KMS-11 (cell line): ENCODE results near the gene B3GLCT.
A peak's percentile ranks its signal among the peaks of the same experiment; 100 is the strongest.

Source experiments
- H2AFZ ChIP-seq: fragments of 200-600 bp; sonication (generic); 2 replicates; pipeline ENCODE4 v1.6.1; 2016; ENCODE audit warnings: antibody characterized with exemption, mixed run types, low read depth
- H3K27ac ChIP-seq: fragments of 200-600 bp; sonication (generic); 2 replicates; pipeline ENCODE4 v1.6.1; 2016; ENCODE audit warnings: mild to moderate bottlenecking, mixed run types
- H3K27me3 ChIP-seq: fragments of 200-600 bp; sonication (generic); 2 replicates; pipeline ENCODE4 v1.6.1; 2017; ENCODE audit warnings: mild to moderate bottlenecking, low read depth, mixed run types, moderate library complexity; ENCODE audit not compliant: insufficient read depth
- H3K36me3 ChIP-seq: fragments of 200-600 bp; sonication (generic); 2 replicates; pipeline ENCODE4 v1.6.1; 2017; ENCODE audit warnings: mild to moderate bottlenecking, mixed run types; ENCODE audit not compliant: insufficient read depth
- H3K4me1 ChIP-seq: fragments of 200-600 bp; sonication (generic); 2 replicates; pipeline ENCODE4 v1.6.1; 2016; ENCODE audit warnings: mild to moderate bottlenecking, low read depth, mixed run types; ENCODE audit not compliant: poor library complexity, severe bottlenecking
- H3K4me2 ChIP-seq: fragments of 200-600 bp; sonication (generic); 2 replicates; pipeline ENCODE4 v1.7.0; 2016; ENCODE audit warnings: mild to moderate bottlenecking, mixed run types
- H3K4me3 ChIP-seq: fragments of 200-600 bp; sonication (generic); IDR thresholded peaks from 2 replicates; pipeline ENCODE4 v1.6.1; 2017; ENCODE audit warnings: low read depth, low read length, mixed read lengths; ENCODE audit not compliant: insufficient read depth
- H3K79me2 ChIP-seq: fragments of 200-600 bp; sonication (generic); 2 replicates; pipeline ENCODE4 v1.6.1; 2016; ENCODE audit warnings: low read depth, mixed run types; ENCODE audit not compliant: insufficient read depth
- H3K9ac ChIP-seq: fragments of 200-600 bp; sonication (generic); 2 replicates; pipeline ENCODE4 v1.6.1; 2016; ENCODE audit warnings: mild to moderate bottlenecking, mixed run types
- H4K20me1 ChIP-seq: fragments of 200-600 bp; sonication (generic); 2 replicates; pipeline ENCODE4 v1.6.1; 2016; ENCODE audit warnings: mild to moderate bottlenecking, mixed run types; ENCODE audit not compliant: insufficient read depth
- TF ChIP-seq, protein P1 (sequence below): fragments of 200-600 bp; sonication (generic); conservative IDR thresholded peaks from 2 replicates; pipeline ENCODE4 v1.6.1; 2017; ENCODE audit warnings: low read depth, mild to moderate bottlenecking, antibody characterized with exemption, low read length, moderate library complexity, mixed read lengths

B3GLCT gene

DNA sequence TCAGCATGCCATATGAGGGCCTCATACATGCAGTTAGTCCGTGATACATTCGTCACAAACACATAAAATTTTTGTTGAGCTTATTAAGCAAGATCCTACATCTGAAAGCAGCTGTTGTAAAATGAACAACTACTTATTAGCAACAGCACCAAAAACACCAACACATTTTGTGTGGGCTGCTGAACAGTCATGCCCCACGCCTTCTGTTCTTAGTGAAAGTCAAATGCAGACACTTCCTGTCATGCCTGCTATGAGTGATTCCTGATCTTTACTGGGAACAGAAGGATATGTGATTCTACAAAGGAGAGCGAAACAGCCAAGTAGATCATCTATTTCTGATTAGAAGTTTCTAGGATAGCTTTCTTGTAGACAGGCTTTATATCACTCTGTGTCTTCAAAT, 4.2 kb upstream of the B3GLCT start:
- Histone ChIP-seq H2AFZ (no peak overlapping the region), H3K9ac (no peak overlapping the region), H3K27ac (no peak overlapping the region), H3K4me3 (no peak overlapping the region), H3K4me2 (no peak overlapping the region), H3K79me2 (no peaks in the 10 kb centered on the region), H4K20me1 (no peaks in the 10 kb centered on the region), H3K36me3 (no peaks in the 10 kb centered on the region), H3K4me1 (peaks cover 6% of the 10 kb centered on the region), H3K27me3 (no peaks in the 10 kb centered on the region)
- TF ChIP-seq, protein P1, sequence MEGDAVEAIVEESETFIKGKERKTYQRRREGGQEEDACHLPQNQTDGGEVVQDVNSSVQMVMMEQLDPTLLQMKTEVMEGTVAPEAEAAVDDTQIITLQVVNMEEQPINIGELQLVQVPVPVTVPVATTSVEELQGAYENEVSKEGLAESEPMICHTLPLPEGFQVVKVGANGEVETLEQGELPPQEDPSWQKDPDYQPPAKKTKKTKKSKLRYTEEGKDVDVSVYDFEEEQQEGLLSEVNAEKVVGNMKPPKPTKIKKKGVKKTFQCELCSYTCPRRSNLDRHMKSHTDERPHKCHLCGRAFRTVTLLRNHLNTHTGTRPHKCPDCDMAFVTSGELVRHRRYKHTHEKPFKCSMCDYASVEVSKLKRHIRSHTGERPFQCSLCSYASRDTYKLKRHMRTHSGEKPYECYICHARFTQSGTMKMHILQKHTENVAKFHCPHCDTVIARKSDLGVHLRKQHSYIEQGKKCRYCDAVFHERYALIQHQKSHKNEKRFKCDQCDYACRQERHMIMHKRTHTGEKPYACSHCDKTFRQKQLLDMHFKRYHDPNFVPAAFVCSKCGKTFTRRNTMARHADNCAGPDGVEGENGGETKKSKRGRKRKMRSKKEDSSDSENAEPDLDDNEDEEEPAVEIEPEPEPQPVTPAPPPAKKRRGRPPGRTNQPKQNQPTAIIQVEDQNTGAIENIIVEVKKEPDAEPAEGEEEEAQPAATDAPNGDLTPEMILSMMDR = no peak

DNA sequence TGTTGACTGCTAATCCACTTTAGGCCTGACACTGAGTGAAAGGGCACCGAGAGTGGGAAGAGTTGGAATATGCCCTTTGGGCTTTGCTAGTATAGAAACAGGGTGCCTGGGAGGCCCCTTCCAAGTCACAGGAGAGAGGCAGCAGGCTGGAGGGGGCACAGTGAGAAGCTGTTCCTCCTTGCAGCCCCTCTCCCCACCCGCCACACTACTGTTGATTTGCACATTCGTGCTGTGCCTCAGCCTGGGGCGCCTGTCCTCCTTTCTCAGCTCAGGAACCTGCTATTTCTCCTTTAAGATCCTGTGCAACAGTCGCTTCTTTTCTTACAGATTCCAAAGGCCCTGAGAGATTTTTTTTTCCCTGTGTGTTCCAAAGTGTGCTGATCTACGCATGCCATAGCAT, 2.8 kb upstream of the B3GLCT start:
- H3K9ac ChIP-seq = no peak overlapping the region
- no peaks in the 10 kb centered on the region for H3K79me2 ChIP-seq
- H3K4me3 ChIP-seq = no peak overlapping the region
- peaks cover 6% of the 10 kb centered on the region for H3K4me1 ChIP-seq
- H3K4me2 ChIP-seq = no peak overlapping the region
- H2AFZ ChIP-seq = no peak overlapping the region
- no peaks in the 10 kb centered on the region for H3K36me3 ChIP-seq
- no peaks in the 10 kb centered on the region for H4K20me1 ChIP-seq
- TF ChIP-seq, protein P1 = no peak
- no peak overlapping the region for H3K27ac ChIP-seq
- no peaks in the 10 kb centered on the region for H3K27me3 ChIP-seq

DNA sequence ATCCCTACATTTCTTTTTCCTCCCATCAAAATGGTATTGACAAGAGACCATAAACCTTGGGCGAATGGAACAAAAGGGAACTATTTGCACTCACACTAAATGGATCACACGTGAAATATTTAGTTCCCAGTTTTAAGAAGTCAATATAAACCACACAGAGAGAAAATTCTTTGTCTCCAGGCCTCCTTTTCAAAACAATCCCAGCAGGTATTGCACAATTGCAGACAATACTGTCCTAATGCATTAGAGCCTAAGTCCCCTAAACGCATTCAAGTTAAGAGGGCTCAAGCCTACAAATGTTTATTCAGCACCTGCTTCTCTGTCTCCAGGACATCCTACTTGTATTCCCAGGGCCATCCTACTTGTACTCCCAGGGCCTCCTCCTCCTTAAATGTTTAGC, 1.3 kb upstream of the B3GLCT start:
- no peaks in the 10 kb centered on the region for H4K20me1 ChIP-seq
- no peaks in the 10 kb centered on the region for H3K36me3 ChIP-seq
- peaks cover 6% of the 10 kb centered on the region for H3K4me1 ChIP-seq
- H3K79me2 ChIP-seq = no peaks in the 10 kb centered on the region
- no peak overlapping the region for H2AFZ ChIP-seq
- H3K9ac ChIP-seq = no peak overlapping the region
- H3K27me3 ChIP-seq = no peaks in the 10 kb centered on the region
- no peak overlapping the region for H3K4me3 ChIP-seq
- H3K27ac ChIP-seq = no peak overlapping the region
- no peak overlapping the region for H3K4me2 ChIP-seq
- TF ChIP-seq, protein P1 = no peak

DNA sequence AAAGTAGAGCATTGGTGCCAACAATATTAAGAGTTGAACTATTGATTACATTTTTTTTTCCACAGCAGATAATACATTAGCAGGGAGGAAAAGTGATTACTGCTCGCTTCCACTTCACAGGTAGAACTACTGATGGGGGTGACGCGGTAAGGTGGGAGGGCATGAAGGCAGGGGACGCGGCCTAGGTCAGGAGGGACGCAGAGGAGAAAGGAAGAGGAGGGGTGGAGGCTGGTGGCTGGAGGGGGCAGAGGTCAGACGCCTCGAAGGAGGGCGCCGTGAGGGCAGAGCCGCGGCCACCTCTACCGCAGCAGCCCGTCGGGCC, 287 bp upstream of the B3GLCT start:
- H3K27ac ChIP-seq = no peak overlapping the region

More for the DNA sequence above, 287 bp upstream of the B3GLCT start:
- Histone ChIP-seq H3K9ac (no peak overlapping the region), H3K4me2 (peak overlapping the region; percentile 71; the same call in 1 of the 2 replicates), H3K36me3 (no peaks in the 10 kb centered on the region), H3K4me3 (no peak overlapping the region), H3K79me2 (no peaks in the 10 kb centered on the region), H3K27me3 (no peaks in the 10 kb centered on the region), H3K4me1 (peaks cover 6% of the 10 kb centered on the region), H2AFZ (peak overlapping the region; percentile 33; the same call in 1 of the 2 replicates), H4K20me1 (no peaks in the 10 kb centered on the region)
- TF ChIP-seq, protein P1 = peak; percentile 38; the same call in 1 of the 2 replicates
